ENCODE data around the gene GINS3. TPM values are rescaled to one million over a fixed set of nuclear protein-coding genes. Genes with fewer than 3 reads are reported as not detected.
"Not testable (repeated sequence)": the region's sequence is repeated elsewhere in the genome, so short reads cannot be mapped to it uniquely, and the experiment has no call there.

Gene GINS3
- total RNA-seq, 1 experiment from 2014 or later = 15.2 TPM

GRCh38 chr16:58409316-58409973 lies 17.2 kb downstream of the GINS3 start:
- DNase-seq = no peak
- no peak for TF ChIP-seq CTCF (IDR thresholded peaks at IDR 0.05; ENCODE audit: insufficient read depth in 1 of 2, low read depth in 1 of 2, low read length in 1 of 2, severe bottlenecking in 1 of 2, unreplicated experiment in 1 of 2)

GRCh38 chr16:58411336-58411735 lies 19.1 kb downstream of the GINS3 start:
- POLR2A ChIA-PET = no interaction called here
- H3K4me1 Mint-ChIP-seq (ENCODE audit: low read depth, unreplicated experiment) = no peaks in the 10 kb centered on the region
- no peak for TF ChIP-seq CTCF (IDR thresholded peaks at IDR 0.05; ENCODE audit: insufficient read depth in 1 of 2, low read depth in 1 of 2, low read length in 1 of 2, severe bottlenecking in 1 of 2, unreplicated experiment in 1 of 2)
- no peaks in the 10 kb centered on the region for H3K27me3 Mint-ChIP-seq (ENCODE audit: insufficient read depth, unreplicated experiment)
- Histone ChIP-seq H3K27me3 (replicated peaks; ENCODE audit: control insufficient read depth, insufficient read depth, low read length) (no peaks in the 10 kb centered on the region), H3K9me3 (no peaks in the 10 kb centered on the region), H3K4me3 (ENCODE audit: low read depth, low read length) (no peak overlapping the region), H3K36me3 (ENCODE audit: control insufficient read depth, insufficient read depth, low read length) (no peaks in the 10 kb centered on the region), H3K4me1 (no peaks in the 10 kb centered on the region)
- no peak overlapping the region for H3K4me3 Mint-ChIP-seq (ENCODE audit: unreplicated experiment)
- H3K36me3 Mint-ChIP-seq (ENCODE audit: insufficient read depth, unreplicated experiment) = no peaks in the 10 kb centered on the region
- BruUV-seq (replicated peaks) = no TSS peak
- H3K9me3 Mint-ChIP-seq (ENCODE audit: unreplicated experiment) = no peaks in the 10 kb centered on the region
- no peak for DNase-seq
- CTCF ChIA-PET = no interaction called here
- intact Hi-C loops (cut with micrococcal nuclease; ENCODE audit: unreplicated experiment) = no loop called here
- no peak overlapping the region for H3K27ac Mint-ChIP-seq (ENCODE audit: unreplicated experiment)

More at GRCh38 chr16:58409316-58409973, 17.2 kb downstream of the GINS3 start:
- no TSS peak for BruUV-seq (replicated peaks)
- H3K4me3 ChIP-seq (ENCODE audit: low read depth, low read length) = no peak overlapping the region
- Mint-ChIP-seq H3K27ac (ENCODE audit: unreplicated experiment) (no peak overlapping the region), H3K4me1 (ENCODE audit: low read depth, unreplicated experiment) (no peaks in the 10 kb centered on the region), H3K9me3 (ENCODE audit: unreplicated experiment) (no peaks in the 10 kb centered on the region), H3K36me3 (ENCODE audit: insufficient read depth, unreplicated experiment) (peaks cover 2% of the 10 kb centered on the region), H3K27me3 (ENCODE audit: insufficient read depth, unreplicated experiment) (no peaks in the 10 kb centered on the region), H3K4me3 (ENCODE audit: unreplicated experiment) (no peak overlapping the region)
- no peaks in the 10 kb centered on the region for H3K4me1 ChIP-seq
- intact Hi-C loops (cut with micrococcal nuclease; ENCODE audit: unreplicated experiment) = no loop called here
- ChIA-PET POLR2A (no interaction called here), CTCF (interaction anchor here (0.6 kb wide), 1 partner anchor 29 kb away, joined by 3 read pairs; no protein-coding TSS in a partner anchor)
- H3K36me3 ChIP-seq (ENCODE audit: control insufficient read depth, insufficient read depth, low read length) = no peaks in the 10 kb centered on the region
- H3K27me3 ChIP-seq (replicated peaks; ENCODE audit: control insufficient read depth, insufficient read depth, low read length) = no peaks in the 10 kb centered on the region
- no peaks in the 10 kb centered on the region for H3K9me3 ChIP-seq

- no peaks in the 10 kb centered on the region for H3K36me3 ChIP-seq (ENCODE audit: control insufficient read depth, insufficient read depth, low read length)
- H3K9me3 ChIP-seq = no peaks in the 10 kb centered on the region
- intact Hi-C loops (cut with micrococcal nuclease; ENCODE audit: unreplicated experiment) = no loop called here
- Mint-ChIP-seq H3K4me3 (ENCODE audit: unreplicated experiment) (no peak overlapping the region), H3K36me3 (ENCODE audit: insufficient read depth, unreplicated experiment) (no peaks in the 10 kb centered on the region), H3K4me1 (ENCODE audit: low read depth, unreplicated experiment) (no peaks in the 10 kb centered on the region), H3K27me3 (ENCODE audit: insufficient read depth, unreplicated experiment) (no peaks in the 10 kb centered on the region), H3K9me3 (ENCODE audit: unreplicated experiment) (no peaks in the 10 kb centered on the region), H3K27ac (ENCODE audit: unreplicated experiment) (no peak overlapping the region)
- ChIA-PET POLR2A (interaction anchor here (0.7 kb wide), 1 partner anchor 83 kb away, joined by 3 read pairs; no protein-coding TSS in a partner anchor), CTCF (interaction anchor here (0.8 kb wide), 1 partner anchor 26 kb away, joined by 5 read pairs; no protein-coding TSS in a partner anchor)
- no TSS peak for BruUV-seq (replicated peaks)
- DNase-seq = no peak
- no peaks in the 10 kb centered on the region for H3K27me3 ChIP-seq (replicated peaks; ENCODE audit: control insufficient read depth, insufficient read depth, low read length)
- TF ChIP-seq CTCF (IDR thresholded peaks at IDR 0.05; ENCODE audit: insufficient read depth in 1 of 2, low read depth in 1 of 2, low read length in 1 of 2, severe bottlenecking in 1 of 2, unreplicated experiment in 1 of 2) = no peak
- no peaks in the 10 kb centered on the region for H3K4me1 ChIP-seq
- H3K4me3 ChIP-seq (ENCODE audit: low read depth, low read length) = no peak overlapping the region
These were observed 19.7 kb downstream of the GINS3 start for GRCh38 chr16:58411736-58412614.

GRCh38 chr16:58412615-58412970 lies 20.3 kb downstream of the GINS3 start:
- H3K27me3 ChIP-seq (replicated peaks; ENCODE audit: control insufficient read depth, insufficient read depth, low read length); BruUV-seq (replicated peaks); H3K36me3 ChIP-seq (ENCODE audit: control insufficient read depth, insufficient read depth, low read length); H3K4me1 Mint-ChIP-seq (ENCODE audit: low read depth, unreplicated experiment); H3K36me3 Mint-ChIP-seq (ENCODE audit: insufficient read depth, unreplicated experiment); H3K27ac Mint-ChIP-seq (ENCODE audit: unreplicated experiment); H3K27me3 Mint-ChIP-seq (ENCODE audit: insufficient read depth, unreplicated experiment); H3K9me3 Mint-ChIP-seq (ENCODE audit: unreplicated experiment); H3K9me3 ChIP-seq; H3K4me3 Mint-ChIP-seq (ENCODE audit: unreplicated experiment); H3K4me3 ChIP-seq (ENCODE audit: low read depth, low read length); intact Hi-C loops (cut with micrococcal nuclease; ENCODE audit: unreplicated experiment); DNase-seq; H3K4me1 ChIP-seq: not testable (repeated sequence)
- ChIA-PET CTCF (interaction anchor here (0.8 kb wide), 1 partner anchor 27 kb away, joined by 5 read pairs; no protein-coding TSS in a partner anchor), POLR2A (interaction anchor here (0.7 kb wide), 1 partner anchor 84 kb away, joined by 3 read pairs; no protein-coding TSS in a partner anchor)
